ENCODE results near the gene PLAAT4.
A peak's percentile ranks its signal among the peaks of the same experiment; 100 is the strongest.

PLAAT4 gene

DNA sequence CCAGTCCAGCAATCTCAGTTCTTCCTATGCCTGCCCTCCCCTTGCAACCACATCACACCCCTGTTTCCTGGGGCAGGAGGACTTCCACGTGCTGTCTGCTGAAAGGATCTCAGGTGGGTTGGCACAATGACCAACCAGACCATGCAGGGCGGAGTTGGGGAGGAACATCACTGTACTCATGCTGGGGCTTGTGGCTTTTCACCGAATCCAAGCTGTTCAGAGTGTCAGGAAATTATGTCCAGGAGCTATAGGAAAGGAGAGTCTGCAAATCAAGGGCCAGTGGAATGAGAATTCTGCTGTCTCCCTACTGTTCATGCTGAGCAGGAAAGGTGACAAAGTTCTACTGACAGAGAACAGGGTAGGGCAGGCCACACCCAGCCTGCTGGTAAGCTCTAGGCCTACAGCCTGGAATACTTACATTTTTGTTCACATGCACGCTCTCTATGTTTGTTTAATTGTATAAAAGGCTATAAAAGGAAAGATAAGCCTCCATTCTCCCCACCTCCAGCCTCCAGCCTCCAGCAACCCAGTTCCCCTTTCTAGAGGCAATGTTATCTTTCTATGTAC is 28.3 kb downstream of the PLAAT4 start:
- no peak for DNase-seq
- H3K4me3 Mint-ChIP-seq = no peak overlapping the region
- peaks cover 6% of the 10 kb centered on the region for H3K27me3 Mint-ChIP-seq (ENCODE audit: low read depth, poor library complexity)
- no peak overlapping the region for H3K27ac Mint-ChIP-seq
- TF ChIP-seq, protein P1, sequence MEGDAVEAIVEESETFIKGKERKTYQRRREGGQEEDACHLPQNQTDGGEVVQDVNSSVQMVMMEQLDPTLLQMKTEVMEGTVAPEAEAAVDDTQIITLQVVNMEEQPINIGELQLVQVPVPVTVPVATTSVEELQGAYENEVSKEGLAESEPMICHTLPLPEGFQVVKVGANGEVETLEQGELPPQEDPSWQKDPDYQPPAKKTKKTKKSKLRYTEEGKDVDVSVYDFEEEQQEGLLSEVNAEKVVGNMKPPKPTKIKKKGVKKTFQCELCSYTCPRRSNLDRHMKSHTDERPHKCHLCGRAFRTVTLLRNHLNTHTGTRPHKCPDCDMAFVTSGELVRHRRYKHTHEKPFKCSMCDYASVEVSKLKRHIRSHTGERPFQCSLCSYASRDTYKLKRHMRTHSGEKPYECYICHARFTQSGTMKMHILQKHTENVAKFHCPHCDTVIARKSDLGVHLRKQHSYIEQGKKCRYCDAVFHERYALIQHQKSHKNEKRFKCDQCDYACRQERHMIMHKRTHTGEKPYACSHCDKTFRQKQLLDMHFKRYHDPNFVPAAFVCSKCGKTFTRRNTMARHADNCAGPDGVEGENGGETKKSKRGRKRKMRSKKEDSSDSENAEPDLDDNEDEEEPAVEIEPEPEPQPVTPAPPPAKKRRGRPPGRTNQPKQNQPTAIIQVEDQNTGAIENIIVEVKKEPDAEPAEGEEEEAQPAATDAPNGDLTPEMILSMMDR (IDR thresholded peaks at IDR 0.05) = no peak
- no peaks in the 10 kb centered on the region for H3K9me3 Mint-ChIP-seq
- peaks cover 28% of the 10 kb centered on the region for H3K4me1 Mint-ChIP-seq
- no peaks in the 10 kb centered on the region for H3K36me3 Mint-ChIP-seq (ENCODE audit: low read depth)

DNA sequence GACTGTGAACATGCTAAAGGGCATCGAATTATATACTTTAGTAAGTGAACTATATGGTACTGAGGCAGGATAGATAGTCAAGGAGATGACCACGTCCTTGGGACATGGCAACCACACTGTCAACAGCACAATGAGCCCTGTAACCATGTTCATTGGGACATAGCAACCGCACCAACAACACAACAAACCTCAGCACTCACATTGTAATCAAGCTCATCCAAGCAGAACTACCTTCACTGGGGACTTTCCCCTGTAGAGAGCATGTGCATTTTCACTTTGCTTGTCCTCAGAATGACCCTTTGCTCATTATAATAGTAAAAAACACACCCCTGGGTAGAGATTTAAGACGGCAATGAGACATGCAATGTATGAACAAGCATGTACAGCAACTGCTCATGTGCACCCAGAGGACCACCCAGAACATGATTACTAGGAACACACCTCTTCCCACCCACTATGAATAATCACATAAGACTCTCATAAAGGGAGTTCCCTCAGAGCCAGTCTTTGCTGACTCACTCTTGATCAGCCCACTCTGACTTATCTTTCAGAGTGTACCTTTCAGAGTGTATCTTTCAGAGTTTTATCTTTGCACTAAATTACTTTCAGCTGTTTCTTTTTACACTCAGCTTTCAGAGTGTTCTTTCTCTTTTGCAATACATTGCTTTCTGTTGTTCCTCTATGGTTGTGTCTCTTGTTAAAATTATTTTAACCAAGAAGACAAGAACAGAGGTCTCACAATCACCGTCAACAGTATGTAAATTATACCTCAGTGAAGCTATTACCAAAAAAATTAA is 30.6 kb downstream of the PLAAT4 start:
- DNase-seq = no peak
- H3K9me3 Mint-ChIP-seq = no peaks in the 10 kb centered on the region
- peaks cover 28% of the 10 kb centered on the region for H3K4me1 Mint-ChIP-seq
- TF ChIP-seq, protein P1 (IDR thresholded peaks at IDR 0.05) = no peak
- H3K4me3 Mint-ChIP-seq = no peak overlapping the region
- H3K27me3 Mint-ChIP-seq (ENCODE audit: low read depth, poor library complexity) = peaks cover 9% of the 10 kb centered on the region
- peak overlapping the region; percentile 62 for H3K27ac Mint-ChIP-seq
- H3K36me3 Mint-ChIP-seq (ENCODE audit: low read depth) = no peaks in the 10 kb centered on the region

DNA sequence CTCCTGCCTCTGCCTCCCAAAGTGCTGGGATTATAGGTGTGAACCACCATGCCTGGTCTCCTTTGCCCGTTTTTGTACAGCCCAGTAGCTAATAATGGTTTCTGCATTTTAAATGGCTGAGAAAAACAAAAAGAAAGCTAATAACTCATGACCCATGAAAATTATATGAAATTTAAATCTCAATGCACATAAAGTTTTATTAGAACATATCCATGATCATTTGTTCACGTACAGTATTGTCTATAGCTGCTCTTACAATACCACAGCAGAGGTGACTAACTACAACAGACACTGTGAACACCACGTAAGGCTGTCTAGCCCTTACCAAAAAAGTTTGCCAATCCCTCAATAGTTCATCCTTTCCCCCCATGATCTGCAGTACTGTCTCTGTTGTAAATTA is 33.0 kb downstream of the PLAAT4 start:
- H3K4me3 Mint-ChIP-seq = no peak overlapping the region
- no peak overlapping the region for H3K27ac Mint-ChIP-seq
- H3K36me3 Mint-ChIP-seq (ENCODE audit: low read depth) = no peaks in the 10 kb centered on the region

DNA sequence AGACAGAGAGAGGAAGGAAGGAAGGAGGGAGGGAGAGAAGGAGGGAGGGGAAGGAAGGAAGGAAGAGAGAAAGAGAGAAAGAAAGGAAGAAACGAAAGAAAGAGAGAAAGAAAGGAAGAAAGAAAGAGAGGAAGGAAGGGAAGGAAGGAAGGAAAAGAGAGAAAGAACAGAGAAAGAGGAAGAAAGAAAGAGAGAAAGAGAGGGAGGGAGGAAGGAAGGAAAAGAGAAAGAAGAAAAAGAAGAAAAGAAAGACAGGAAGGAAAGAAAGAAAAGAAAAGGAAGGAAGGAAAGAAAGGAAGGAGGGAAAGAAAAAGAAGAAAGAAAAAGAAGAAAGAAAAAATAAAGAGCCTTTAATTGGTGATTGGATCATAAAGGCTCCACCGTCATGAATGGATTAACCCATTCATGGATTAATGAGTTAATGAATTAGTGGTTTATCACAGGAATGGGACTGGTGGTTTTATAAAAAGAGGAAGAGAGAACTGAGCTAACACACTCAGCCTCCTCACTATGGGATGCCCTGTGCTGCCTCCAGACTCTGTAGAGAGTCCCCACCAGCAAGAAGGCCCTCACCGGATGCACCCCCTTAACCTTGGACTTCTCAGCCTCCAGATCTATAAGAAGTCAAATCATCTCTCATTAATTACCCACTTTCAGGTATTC is 35.5 kb downstream of the PLAAT4 start:
- peaks cover 16% of the 10 kb centered on the region for H3K27me3 Mint-ChIP-seq (ENCODE audit: low read depth, poor library complexity)
- H3K4me1 Mint-ChIP-seq = peaks cover 20% of the 10 kb centered on the region
- H3K36me3 Mint-ChIP-seq (ENCODE audit: low read depth) = no peaks in the 10 kb centered on the region
- no peak overlapping the region for H3K27ac Mint-ChIP-seq
- H3K4me3 Mint-ChIP-seq = no peak overlapping the region
- DNase-seq = no peak
- H3K9me3 Mint-ChIP-seq = peaks cover under 1% of the 10 kb centered on the region
- TF ChIP-seq, protein P1 (IDR thresholded peaks at IDR 0.05) = no peak

More for the DNA sequence above, 33.0 kb downstream of the PLAAT4 start:
- Mint-ChIP-seq H3K4me1 (peaks cover 24% of the 10 kb centered on the region), H3K9me3 (no peaks in the 10 kb centered on the region), H3K27me3 (ENCODE audit: low read depth, poor library complexity) (peaks cover 12% of the 10 kb centered on the region)
- TF ChIP-seq, protein P1 (IDR thresholded peaks at IDR 0.05) = no peak
- DNase-seq = no peak

DNA sequence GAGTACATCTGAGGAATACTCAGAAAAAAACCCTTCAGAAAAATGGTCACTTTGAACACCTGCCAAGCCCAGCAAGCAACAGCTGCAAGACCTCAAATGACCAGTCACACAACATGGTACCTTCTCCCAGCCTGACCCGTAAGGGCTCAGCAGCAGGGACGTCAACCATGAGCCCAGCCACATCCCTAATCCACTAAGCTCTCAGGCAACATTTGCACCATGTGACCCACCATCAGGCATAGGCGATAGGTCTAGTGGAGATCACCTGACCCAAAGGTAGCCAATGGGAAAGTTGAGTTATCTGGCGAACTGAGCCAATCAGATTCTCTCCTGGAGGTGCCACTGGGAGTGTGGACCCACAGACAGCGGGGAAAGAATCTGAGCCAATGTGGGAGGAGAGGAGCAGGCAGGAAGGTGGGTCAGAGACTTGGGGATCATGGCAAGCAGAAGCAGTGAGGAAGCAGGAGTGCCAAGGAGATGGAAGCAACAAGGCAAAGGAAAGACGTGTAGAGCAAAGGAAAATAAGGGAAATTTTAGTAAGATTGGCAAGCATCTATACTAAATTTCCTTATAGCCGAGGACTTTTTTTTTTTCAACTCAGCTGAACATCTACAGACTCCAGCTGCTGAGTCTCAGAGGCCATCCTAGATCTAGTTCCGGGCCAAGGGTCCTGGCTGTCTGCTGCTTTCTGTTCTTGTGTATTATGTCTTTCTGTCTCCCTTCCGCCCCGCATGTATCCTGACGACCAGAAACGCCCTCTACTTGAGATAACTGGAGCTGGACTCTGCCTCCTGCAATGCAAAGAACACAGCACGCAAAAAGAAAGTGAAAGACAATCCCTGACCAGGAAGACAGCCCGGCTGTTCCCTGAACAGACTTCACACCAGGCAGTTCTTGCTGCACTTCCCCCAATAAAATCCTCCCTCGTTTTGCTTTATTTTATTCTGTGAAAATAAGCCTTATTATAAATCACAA is 37.6 kb downstream of the PLAAT4 start:
- no peak overlapping the region for H3K4me3 Mint-ChIP-seq
- peaks cover 16% of the 10 kb centered on the region for H3K27me3 Mint-ChIP-seq (ENCODE audit: low read depth, poor library complexity)
- no peak for DNase-seq
- H3K27ac Mint-ChIP-seq = peak overlapping the region; percentile 82
- peaks cover 15% of the 10 kb centered on the region for H3K4me1 Mint-ChIP-seq
- H3K36me3 Mint-ChIP-seq (ENCODE audit: low read depth) = no peaks in the 10 kb centered on the region
- peaks cover 14% of the 10 kb centered on the region for H3K9me3 Mint-ChIP-seq
- TF ChIP-seq, protein P1 (IDR thresholded peaks at IDR 0.05) = no peak

All from nephron progenitor cell (in vitro differentiated cells).